Measurements from ENCODE around the gene FGFR2. TPM values are rescaled to one million over a fixed set of nuclear protein-coding genes. Genes with fewer than 3 reads are reported as not detected.
"Not testable (repeated sequence)": the region's sequence is repeated elsewhere in the genome, so short reads cannot be mapped to it uniquely, and the experiment has no call there.

The FGFR2 gene
- total and polyA plus RNA-seq, 4 donors = 11.4 to 69.9 (median 31.9) TPM

DNA sequence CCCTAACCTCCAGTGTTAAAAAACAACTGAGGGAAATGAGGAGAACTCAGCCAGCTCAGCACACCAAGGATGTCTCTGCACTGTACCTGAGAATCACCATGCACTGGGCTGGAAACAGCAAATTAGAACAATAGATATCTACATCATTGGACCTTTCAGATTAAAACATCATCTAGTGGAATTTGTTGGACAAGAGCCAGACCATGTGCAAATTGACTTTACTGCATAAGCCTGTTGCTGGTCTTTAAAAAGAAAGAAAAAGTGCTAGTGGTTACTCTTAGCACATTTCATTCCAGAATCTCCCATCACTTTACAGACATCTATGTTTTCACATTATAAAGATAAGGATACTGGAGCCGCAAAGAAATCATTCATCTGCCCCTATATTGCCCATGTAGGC is 75.4 kb downstream of the FGFR2 start:
- H3K9ac ChIP-seq (ENCODE audit: low read depth in 1 of 2, low read length in 2 of 2) = no peak overlapping the region
- no peaks in the 10 kb centered on the region for H3K36me3 ChIP-seq (ENCODE audit: control insufficient read depth in 4 of 4, insufficient read depth in 3 of 4, low read depth in 1 of 4, low read length in 3 of 4)
- H3K27ac ChIP-seq (ENCODE audit: low read depth in 1 of 2, low read length in 2 of 2) = no peak overlapping the region
- no peaks in the 10 kb centered on the region for H3K27me3 ChIP-seq (ENCODE audit: control insufficient read depth in 4 of 4, insufficient read depth in 4 of 4, low read length in 3 of 4)
- H3K4me3 ChIP-seq (ENCODE audit: low read depth in 1 of 3, low read length in 3 of 3) = no peak overlapping the region
- TF ChIP-seq RXRA (IDR thresholded peaks at IDR 0.05) (no peak), TAF1 (conservative IDR thresholded peaks at IDR 0.05) (no peak), YY1 (IDR thresholded peaks at IDR 0.05) (no peak), SP1 (IDR thresholded peaks at IDR 0.05) (no peak), RAD21 (IDR thresholded peaks at IDR 0.05) (no peak), GABPA (IDR thresholded peaks at IDR 0.05 in 1 of 2, conservative IDR thresholded peaks at IDR 0.05 in 1 of 2) (no peak), NR2F2 (IDR thresholded peaks at IDR 0.05) (no peak), JUND (IDR thresholded peaks at IDR 0.05) (no peak), FOXA1 (IDR thresholded peaks at IDR 0.05) (no peak), EGR1 (IDR thresholded peaks at IDR 0.05; ENCODE audit: low read depth in 2 of 2) (no peak)
- TF ChIP-seq, protein P1, sequence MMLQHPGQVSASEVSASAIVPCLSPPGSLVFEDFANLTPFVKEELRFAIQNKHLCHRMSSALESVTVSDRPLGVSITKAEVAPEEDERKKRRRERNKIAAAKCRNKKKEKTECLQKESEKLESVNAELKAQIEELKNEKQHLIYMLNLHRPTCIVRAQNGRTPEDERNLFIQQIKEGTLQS (IDR thresholded peaks at IDR 0.05) = no peak
- TF ChIP-seq, protein P2, sequence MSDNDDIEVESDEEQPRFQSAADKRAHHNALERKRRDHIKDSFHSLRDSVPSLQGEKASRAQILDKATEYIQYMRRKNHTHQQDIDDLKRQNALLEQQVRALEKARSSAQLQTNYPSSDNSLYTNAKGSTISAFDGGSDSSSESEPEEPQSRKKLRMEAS (IDR thresholded peaks at IDR 0.05) = no peak
- TF ChIP-seq, protein P3, sequence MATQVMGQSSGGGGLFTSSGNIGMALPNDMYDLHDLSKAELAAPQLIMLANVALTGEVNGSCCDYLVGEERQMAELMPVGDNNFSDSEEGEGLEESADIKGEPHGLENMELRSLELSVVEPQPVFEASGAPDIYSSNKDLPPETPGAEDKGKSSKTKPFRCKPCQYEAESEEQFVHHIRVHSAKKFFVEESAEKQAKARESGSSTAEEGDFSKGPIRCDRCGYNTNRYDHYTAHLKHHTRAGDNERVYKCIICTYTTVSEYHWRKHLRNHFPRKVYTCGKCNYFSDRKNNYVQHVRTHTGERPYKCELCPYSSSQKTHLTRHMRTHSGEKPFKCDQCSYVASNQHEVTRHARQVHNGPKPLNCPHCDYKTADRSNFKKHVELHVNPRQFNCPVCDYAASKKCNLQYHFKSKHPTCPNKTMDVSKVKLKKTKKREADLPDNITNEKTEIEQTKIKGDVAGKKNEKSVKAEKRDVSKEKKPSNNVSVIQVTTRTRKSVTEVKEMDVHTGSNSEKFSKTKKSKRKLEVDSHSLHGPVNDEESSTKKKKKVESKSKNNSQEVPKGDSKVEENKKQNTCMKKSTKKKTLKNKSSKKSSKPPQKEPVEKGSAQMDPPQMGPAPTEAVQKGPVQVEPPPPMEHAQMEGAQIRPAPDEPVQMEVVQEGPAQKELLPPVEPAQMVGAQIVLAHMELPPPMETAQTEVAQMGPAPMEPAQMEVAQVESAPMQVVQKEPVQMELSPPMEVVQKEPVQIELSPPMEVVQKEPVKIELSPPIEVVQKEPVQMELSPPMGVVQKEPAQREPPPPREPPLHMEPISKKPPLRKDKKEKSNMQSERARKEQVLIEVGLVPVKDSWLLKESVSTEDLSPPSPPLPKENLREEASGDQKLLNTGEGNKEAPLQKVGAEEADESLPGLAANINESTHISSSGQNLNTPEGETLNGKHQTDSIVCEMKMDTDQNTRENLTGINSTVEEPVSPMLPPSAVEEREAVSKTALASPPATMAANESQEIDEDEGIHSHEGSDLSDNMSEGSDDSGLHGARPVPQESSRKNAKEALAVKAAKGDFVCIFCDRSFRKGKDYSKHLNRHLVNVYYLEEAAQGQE (IDR thresholded peaks at IDR 0.05) = no peak
- peaks cover 0 to 16% (median 12%) of the 10 kb centered on the region in 4 donors for H3K4me1 ChIP-seq (ENCODE audit: control insufficient read depth in 4 of 4, insufficient read depth in 4 of 4, low read length in 3 of 4)
- 89% methylated on average over 1 of the region's 1 CpG for WGBS
- no peak for DNase-seq (ENCODE audit: low spot score)
- no peaks in the 10 kb centered on the region for H3K9me3 ChIP-seq (ENCODE audit: control insufficient read depth in 4 of 4, low read length in 3 of 4)

DNA sequence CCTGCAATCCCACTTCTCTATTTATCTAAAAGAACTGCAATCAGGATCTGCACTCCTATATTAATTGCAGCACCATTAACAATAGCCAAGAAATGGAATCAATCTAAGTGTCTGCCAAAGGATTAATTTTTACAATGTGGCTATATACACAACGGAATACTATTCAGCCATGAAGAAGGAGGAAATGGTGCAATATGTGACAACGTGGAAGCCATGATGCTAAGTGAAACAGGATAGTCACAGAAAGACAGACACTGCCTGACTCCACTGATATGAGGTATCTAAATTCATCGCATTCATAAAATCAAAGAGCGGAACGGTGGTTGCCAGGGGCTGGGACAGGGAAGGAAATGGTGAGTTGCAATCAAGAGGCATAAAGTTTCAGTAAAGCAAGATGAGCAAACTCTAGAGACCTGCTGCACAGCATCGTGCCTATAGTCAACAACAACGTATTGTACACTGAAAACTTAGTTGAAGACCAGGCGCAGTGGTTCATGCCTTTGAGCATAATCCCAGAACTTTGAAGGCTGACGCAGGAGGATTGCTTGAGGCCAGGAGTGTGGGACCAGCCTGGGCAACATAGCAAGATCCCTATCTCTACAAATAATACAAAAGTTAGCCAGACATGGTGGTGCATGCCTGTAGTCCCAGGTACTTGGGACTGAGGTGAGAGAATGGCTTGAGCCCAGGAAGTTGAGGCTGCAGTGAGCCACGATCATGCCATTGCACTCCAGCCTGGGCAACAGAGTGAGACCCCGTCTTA is 76.3 kb downstream of the FGFR2 start:
- Histone ChIP-seq H3K27ac (ENCODE audit: low read depth in 1 of 2, low read length in 2 of 2) (no peak overlapping the region), H3K36me3 (ENCODE audit: control insufficient read depth in 4 of 4, insufficient read depth in 3 of 4, low read depth in 1 of 4, low read length in 3 of 4) (peaks cover 0 to 2% (median 0%) of the 10 kb centered on the region in 4 donors), H3K4me1 (ENCODE audit: control insufficient read depth in 4 of 4, insufficient read depth in 4 of 4, low read length in 3 of 4) (peaks cover 0 to 16% (median 12%) of the 10 kb centered on the region in 4 donors), H3K9ac (ENCODE audit: low read depth in 1 of 2, low read length in 2 of 2) (no peak overlapping the region), H3K9me3 (ENCODE audit: control insufficient read depth in 4 of 4, low read length in 3 of 4) (no peaks in the 10 kb centered on the region), H3K27me3 (ENCODE audit: control insufficient read depth in 4 of 4, insufficient read depth in 4 of 4, low read length in 3 of 4) (no peaks in the 10 kb centered on the region), H3K4me3 (ENCODE audit: low read depth in 1 of 3, low read length in 3 of 3) (no peak overlapping the region)
- 87% methylated on average over 11 of the region's 11 CpGs for WGBS
- no peak for TF ChIP-seq NR2F2 (IDR thresholded peaks at IDR 0.05)
- TF ChIP-seq YY1 (IDR thresholded peaks at IDR 0.05) = no peak
- TF ChIP-seq EGR1 (IDR thresholded peaks at IDR 0.05; ENCODE audit: low read depth in 2 of 2) = no peak
- TF ChIP-seq, protein P3 (IDR thresholded peaks at IDR 0.05) = no peak
- no peak for TF ChIP-seq TAF1 (conservative IDR thresholded peaks at IDR 0.05)
- DNase-seq (ENCODE audit: low spot score) = no peak

DNA sequence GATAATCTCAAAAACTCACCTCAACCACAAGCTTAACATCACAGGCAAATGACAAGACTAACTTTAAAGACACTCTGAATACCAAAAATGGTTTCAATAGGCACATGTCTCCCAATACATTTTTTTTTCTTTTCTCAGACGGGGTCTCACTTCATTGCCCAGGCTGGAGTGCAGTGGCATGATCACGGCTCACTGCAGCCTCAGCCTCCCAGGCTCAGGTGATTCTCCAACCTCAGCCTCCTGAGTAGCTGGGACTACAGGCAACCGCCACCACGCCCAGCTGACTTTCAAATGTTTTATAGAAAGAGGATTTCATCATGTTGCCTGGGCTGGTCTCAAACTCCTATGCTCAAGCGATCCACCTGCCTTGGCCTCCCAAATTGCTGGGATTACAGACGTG is 77.7 kb downstream of the FGFR2 start:
- DNase-seq (ENCODE audit: low spot score); H3K36me3 ChIP-seq (ENCODE audit: control insufficient read depth in 4 of 4, insufficient read depth in 3 of 4, low read depth in 1 of 4, low read length in 3 of 4); H3K27ac ChIP-seq (ENCODE audit: low read depth in 1 of 2, low read length in 2 of 2); H3K4me3 ChIP-seq (ENCODE audit: low read depth in 1 of 3, low read length in 3 of 3); H3K27me3 ChIP-seq (ENCODE audit: control insufficient read depth in 4 of 4, insufficient read depth in 4 of 4, low read length in 3 of 4); H3K9ac ChIP-seq (ENCODE audit: low read depth in 1 of 2, low read length in 2 of 2); H3K4me1 ChIP-seq (ENCODE audit: control insufficient read depth in 4 of 4, insufficient read depth in 4 of 4, low read length in 3 of 4); H3K9me3 ChIP-seq (ENCODE audit: control insufficient read depth in 4 of 4, low read length in 3 of 4): not testable (repeated sequence)
- 94% methylated on average over 6 of the region's 6 CpGs for WGBS

Measured in liver (tissue), 9 donors.